ENCODE measurements around the gene OPTC. TPM values are rescaled to one million over a fixed set of nuclear protein-coding genes. Genes with fewer than 3 reads are reported as not detected.

Gene OPTC
- total and polyA plus RNA-seq, 2 of the 8 experiments (the other 6 are each of a cell fraction or from before 2014, with no cell fraction given): 1.1 to 4.0 TPM

DNA sequence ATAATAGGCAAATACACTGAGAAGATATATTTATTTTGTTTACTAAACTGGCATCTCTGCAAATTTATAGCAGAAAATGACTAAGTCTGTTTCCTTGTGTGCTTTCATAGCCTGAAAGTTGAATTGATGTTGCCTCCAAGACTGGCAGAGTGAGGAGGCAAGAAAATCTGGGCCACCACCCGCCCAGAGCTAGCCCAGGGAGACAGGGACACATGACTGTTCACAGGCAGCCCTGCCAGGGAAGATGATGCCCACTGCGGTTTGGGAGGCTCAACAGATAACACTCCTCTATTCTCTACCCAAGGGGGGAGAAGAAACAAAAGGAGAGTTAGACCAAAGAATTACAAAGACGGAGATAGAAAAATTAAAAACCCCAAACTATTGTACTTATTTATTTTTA, 37.1 kb downstream of the OPTC start:
- Histone ChIP-seq H4K20me1 (replicated peaks in 1 of 2; ENCODE audit: control insufficient read depth in 1 of 2, insufficient read depth in 2 of 2, low read length in 2 of 2) (peaks cover 0 to 2% of the 10 kb centered on the region in 2 experiments), H3K23ac (ENCODE audit: insufficient read length) (no peak overlapping the region), H3K27me3 (replicated peaks in 1 of 4; ENCODE audit: control insufficient read depth in 3 of 4, extremely low read depth in 1 of 4, insufficient read depth in 3 of 4, low read length in 3 of 4) (no peaks in the 10 kb centered on the region), H3K4me1 (replicated peaks in 1 of 4; ENCODE audit: control insufficient read depth in 3 of 4, insufficient read depth in 4 of 4, low read length in 3 of 4) (no peaks in the 10 kb centered on the region), H2BK5ac (ENCODE audit: low read depth, low read length) (no peak overlapping the region), H3K18ac (ENCODE audit: extremely low read depth, low read length) (no peak overlapping the region), H4K91ac (replicated peaks; ENCODE audit: insufficient read length, low read length) (no peak overlapping the region), H3K79me1 (ENCODE audit: low read depth, low read length) (peaks cover 4% of the 10 kb centered on the region; the same call in 1 of the 2 replicates), H2AFZ (ENCODE audit: low read length) (no peak overlapping the region), H2BK15ac (ENCODE audit: low read length) (no peak overlapping the region), H2AK5ac (ENCODE audit: low read depth, low read length) (no peak overlapping the region), H3K9me3 (ENCODE audit: insufficient read depth in 2 of 2, low read depth in 1 of 2, low read length in 1 of 2) (no peaks in the 10 kb centered on the region), H2BK120ac (replicated peaks; ENCODE audit: low read depth, low read length) (no peak overlapping the region), H3K56ac (replicated peaks; ENCODE audit: insufficient read length, low read depth, low read length) (no peak overlapping the region), H2BK20ac (ENCODE audit: low read length) (no peak overlapping the region), H2BK12ac (ENCODE audit: low read depth, low read length) (no peak overlapping the region), H4K8ac (ENCODE audit: extremely low read depth, insufficient read depth, low read length) (no peak overlapping the region), H3K4ac (replicated peaks; ENCODE audit: insufficient read length, low read depth, low read length) (no peak overlapping the region), H3K4me3 (ENCODE audit: extremely low read depth in 1 of 4, insufficient read depth in 2 of 4, low read depth in 3 of 4, low read length in 4 of 4) (no peak overlapping the region), H3K23me2 (ENCODE audit: low read depth, low read length) (peaks cover 9% of the 10 kb centered on the region; the same call in 1 of the 2 replicates), H3K27ac (ENCODE audit: low read depth, low read length) (no peak overlapping the region), H3K36me3 (ENCODE audit: control insufficient read depth in 2 of 4, insufficient read depth in 4 of 4, low read length in 3 of 4) (no peaks in the 10 kb centered on the region), H3K79me2 (ENCODE audit: control insufficient read depth in 1 of 2, insufficient read depth in 2 of 2, low read length in 2 of 2) (no peaks in the 10 kb centered on the region), H3K9ac (replicated peaks in 1 of 4; ENCODE audit: extremely low read depth in 1 of 4, low read depth in 3 of 4, low read length in 3 of 4) (no peak overlapping the region), H3K14ac (ENCODE audit: insufficient read length) (no peak overlapping the region), H4K5ac (ENCODE audit: insufficient read length, low read depth, low read length) (no peak overlapping the region), H3K4me2 (ENCODE audit: insufficient read depth in 1 of 2, low read depth in 2 of 2, low read length in 2 of 2) (no peak overlapping the region)
- ChIA-PET CTCF (ENCODE audit: partially characterized antibody) (interaction anchor here (1.5 to 3.1 kb wide), 3 partner anchors 9 to 27 kb away, joined by 4 to 12 read pairs (median 5); no protein-coding TSS in a partner anchor), POLR2A (ENCODE audit: partially characterized antibody) (no interaction called here)
- DNase-seq (ENCODE audit: low read depth in 1 of 2, low spot score in 2 of 2) (no peak), FAIRE-seq (no peak)
- 83% methylated on average over 3 of the region's 3 CpGs; no CpG with 5 or more reads in 1 of the 2 experiments for WGBS, 2 experiments (ENCODE audit: extremely low coverage in 1 of 2, insufficient coverage in 1 of 2, insufficient read length in 1 of 2, insufficient replicate concordance in 2 of 2, low coverage in 1 of 2, low lambda C conversion rate in 2 of 2, missing lambda C conversion rate in 1 of 2)
- TF ChIP-seq POLR2A (IDR thresholded peaks at IDR 0.05; ENCODE audit: control extremely low read depth in 1 of 2, low read depth in 2 of 2, low read length in 2 of 2) (no peak), BACH1 (IDR thresholded peaks at IDR 0.05; ENCODE audit: low read length) (no peak), POLR2AphosphoS5 (IDR thresholded peaks at IDR 0.05; ENCODE audit: low read depth, low read length) (no peak), ASH2L (IDR thresholded peaks at IDR 0.05; ENCODE audit: low read length) (no peak), JUND (IDR thresholded peaks at IDR 0.05; ENCODE audit: low read length) (no peak), PHF8 (conservative IDR thresholded peaks at IDR 0.05; ENCODE audit: low read depth, low read length) (no peak), CBX8 (IDR thresholded peaks at IDR 0.05; ENCODE audit: borderline replicate concordance, low read depth, low read length) (no peak), MAFK (IDR thresholded peaks at IDR 0.05; ENCODE audit: low read depth, low read length) (no peak), EZH2 (IDR thresholded peaks at IDR 0.05; ENCODE audit: low read depth, low read length, severe bottlenecking) (no peak), TAF7 (optimal IDR thresholded peaks at IDR 0.05; ENCODE audit: borderline replicate concordance, low read depth, low read length) (no peak), SUZ12 (IDR thresholded peaks at IDR 0.05; ENCODE audit: low read length) (no peak), ZNF274 (IDR thresholded peaks at IDR 0.05; ENCODE audit: borderline replicate concordance, extremely low read depth, low read length) (no peak)
- TF ChIP-seq, protein P1, sequence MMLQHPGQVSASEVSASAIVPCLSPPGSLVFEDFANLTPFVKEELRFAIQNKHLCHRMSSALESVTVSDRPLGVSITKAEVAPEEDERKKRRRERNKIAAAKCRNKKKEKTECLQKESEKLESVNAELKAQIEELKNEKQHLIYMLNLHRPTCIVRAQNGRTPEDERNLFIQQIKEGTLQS (IDR thresholded peaks at IDR 0.05; ENCODE audit: insufficient read depth, low read depth, low read length): no peak
- TF ChIP-seq, protein P2, sequence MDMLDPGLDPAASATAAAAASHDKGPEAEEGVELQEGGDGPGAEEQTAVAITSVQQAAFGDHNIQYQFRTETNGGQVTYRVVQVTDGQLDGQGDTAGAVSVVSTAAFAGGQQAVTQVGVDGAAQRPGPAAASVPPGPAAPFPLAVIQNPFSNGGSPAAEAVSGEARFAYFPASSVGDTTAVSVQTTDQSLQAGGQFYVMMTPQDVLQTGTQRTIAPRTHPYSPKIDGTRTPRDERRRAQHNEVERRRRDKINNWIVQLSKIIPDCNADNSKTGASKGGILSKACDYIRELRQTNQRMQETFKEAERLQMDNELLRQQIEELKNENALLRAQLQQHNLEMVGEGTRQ (IDR thresholded peaks at IDR 0.05; ENCODE audit: low read length): no peak
